ENCODE data around the gene OR2L8. TPM values are rescaled to one million over a fixed set of nuclear protein-coding genes. Genes with fewer than 3 reads are reported as not detected.

OR2L8 gene, protein sequence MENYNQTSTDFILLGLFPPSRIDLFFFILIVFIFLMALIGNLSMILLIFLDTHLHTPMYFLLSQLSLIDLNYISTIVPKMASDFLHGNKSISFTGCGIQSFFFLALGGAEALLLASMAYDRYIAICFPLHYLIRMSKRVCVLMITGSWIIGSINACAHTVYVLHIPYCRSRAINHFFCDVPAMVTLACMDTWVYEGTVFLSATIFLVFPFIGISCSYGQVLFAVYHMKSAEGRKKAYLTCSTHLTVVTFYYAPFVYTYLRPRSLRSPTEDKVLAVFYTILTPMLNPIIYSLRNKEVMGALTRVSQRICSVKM
- not detected in 5 replicates for total RNA-seq (2022; extraction: Qiagen RNA extraction)

DNA sequence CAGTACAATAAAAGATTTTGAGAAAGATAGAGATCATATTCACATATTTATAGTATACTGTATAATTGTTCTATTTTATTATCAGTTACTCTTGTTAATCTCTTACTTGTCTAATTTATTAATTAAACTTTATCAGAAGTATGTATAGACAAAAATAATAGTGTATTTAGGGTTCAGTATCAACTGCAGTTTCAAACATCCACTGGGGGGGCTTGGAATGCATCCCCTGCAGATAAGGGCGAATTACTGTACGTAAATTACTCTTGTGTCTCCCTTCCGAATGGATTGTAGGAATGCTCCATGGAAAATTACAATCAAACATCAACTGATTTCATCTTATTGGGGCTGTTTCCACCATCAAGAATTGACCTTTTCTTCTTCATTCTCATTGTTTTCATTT is at the start of gene OR2L8:
TSS of gene OR2L8 (plus strand) at position 301 of the 400 bp plus-strand sequence. CDS start at position 301, 0 bp downstream.

GRCh38 chr1:247919952-247920351 is 28.7 kb upstream of the OR2L8 start, which contains the start of gene OR2T8:
TSS of gene OR2T8 (plus strand) at chr1:247920252. CDS start at chr1:247921018, 766 bp downstream.

DNA sequence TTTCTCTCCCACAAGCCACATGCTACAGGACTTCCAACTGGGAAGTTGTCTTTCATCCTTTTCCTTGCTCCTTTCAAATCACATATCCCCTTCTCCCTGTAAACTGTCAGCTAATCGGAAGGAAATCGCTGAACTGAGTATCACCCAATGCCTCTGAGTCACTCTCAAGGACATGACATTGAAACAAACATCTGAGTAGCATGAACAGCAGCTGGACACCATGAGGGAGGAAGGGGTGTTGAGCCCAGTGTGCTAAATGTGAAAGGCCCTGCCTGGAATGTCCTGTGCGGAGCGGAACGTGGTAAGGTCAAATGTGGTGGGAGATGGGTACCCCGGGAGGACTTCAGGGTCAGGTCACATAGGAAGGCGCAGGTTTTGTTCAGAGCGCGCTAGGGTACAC is 23.8 kb upstream of the OR2L8 start, which contains the start of gene OR2AJ1:
TSS of gene OR2AJ1 (plus strand) at position 22 of the 400 bp plus-strand sequence. CDS start 8,880 bp downstream, outside the sequence.

GRCh38 chr1:247964933-247965332 is 16.3 kb downstream of the OR2L8 start, which contains the start of gene OR2AK2:
TSS of gene OR2AK2 (plus strand) at chr1:247965233. CDS start at chr1:247965377, 144 bp downstream.

Other genes with a start within 250 kb of the OR2L8 start
- gene OR6F1, start 232.2 kb upstream of the OR2L8 start, total RNA-seq (2022; extraction: Qiagen RNA extraction), result not detected in 5 replicates
- gene OR14K1, start 210.2 kb upstream of the OR2L8 start, total RNA-seq (2022; extraction: Qiagen RNA extraction), result not detected in 5 replicates
- gene OR14A2, start 200.7 kb upstream of the OR2L8 start, total RNA-seq (2022; extraction: Qiagen RNA extraction), result not detected in 5 replicates
- not detected in 5 replicates for gene OR1C1, start 188.3 kb upstream of the OR2L8 start, total RNA-seq (2022; extraction: Qiagen RNA extraction)
- not detected in 5 replicates for gene OR14A16, start 124.7 kb upstream of the OR2L8 start, total RNA-seq (2022; extraction: Qiagen RNA extraction)
- gene OR11L1, start 107.0 kb upstream of the OR2L8 start, total RNA-seq (2022; extraction: Qiagen RNA extraction), result not detected in 5 replicates
- gene TRIM58, start 91.7 kb upstream of the OR2L8 start, total RNA-seq (2022; extraction: Qiagen RNA extraction), result not detected in 5 replicates
- gene OR2W3, start 53.3 kb upstream of the OR2L8 start, total RNA-seq (2022; extraction: Qiagen RNA extraction), result not detected in 5 replicates
- gene OR2T8, start 28.6 kb upstream of the OR2L8 start, total RNA-seq (2022; extraction: Qiagen RNA extraction), result not detected in 5 replicates
- not detected in 5 replicates for gene OR2AJ1, start 24.0 kb upstream of the OR2L8 start, total RNA-seq (2022; extraction: Qiagen RNA extraction)
- not detected in 5 replicates for gene OR2AK2, start 16.4 kb downstream of the OR2L8 start, total RNA-seq (2022; extraction: Qiagen RNA extraction)
- gene OR2L5, start 64.8 kb downstream of the OR2L8 start, total RNA-seq (2022; extraction: Qiagen RNA extraction), result not detected in 5 replicates
- not detected in 5 replicates for gene OR2L2, start 81.2 kb downstream of the OR2L8 start, total RNA-seq (2022; extraction: Qiagen RNA extraction)
- gene OR2L3, start 98.0 kb downstream of the OR2L8 start, total RNA-seq (2022; extraction: Qiagen RNA extraction), result not detected in 5 replicates
- gene OR2L13, start 146.3 kb downstream of the OR2L8 start, total RNA-seq (2022; extraction: Qiagen RNA extraction), result not detected in 5 replicates
- not detected in 5 replicates for gene OR2M5, start 196.3 kb downstream of the OR2L8 start, total RNA-seq (2022; extraction: Qiagen RNA extraction)
- not detected in 5 replicates for gene OR2M2, start 226.0 kb downstream of the OR2L8 start, total RNA-seq (2022; extraction: Qiagen RNA extraction)
- gene OR2M3, start 248.4 kb downstream of the OR2L8 start, total RNA-seq (2022; extraction: Qiagen RNA extraction), result not detected in 5 replicates

All from A549 treated with Mapracorat at 1 μM for 4 hours (cell line).